Panc1 (cell line): ENCODE measurements around the gene PCNX2.

Experiments used
- CTCF ChIP-seq: fragments of 450-650 bp; IDR thresholded peaks from 2 replicates; pipeline ENCODE4 v1.5.1; 2017; ENCODE audit warnings: mild to moderate bottlenecking
- POLR2AphosphoS5 ChIP-seq: IDR thresholded peaks from 2 replicates; pipeline ENCODE4 v1.6.1; 2012; ENCODE audit warnings: mild to moderate bottlenecking, low read depth, low read length, moderate library complexity
- REST ChIP-seq, 2 experiments: IDR thresholded peaks; 2 replicates each; pipeline ENCODE4 v1.6.1; 2011 to 2012; ENCODE audit warnings: low read depth in 2 of 2, control low read depth in 1 of 2, low read length in 1 of 2, mild to moderate bottlenecking in 1 of 2, moderate library complexity in 1 of 2; ENCODE audit not compliant: insufficient read depth in 1 of 2
- SIN3A ChIP-seq: IDR thresholded peaks from 2 replicates; pipeline ENCODE4 v1.6.1; 2012; ENCODE audit warnings: low read depth, mild to moderate bottlenecking, low read length, moderate library complexity, borderline replicate concordance; ENCODE audit not compliant: insufficient read depth
- TCF7L2 ChIP-seq: IDR thresholded peaks from 2 replicates; pipeline ENCODE4 v1.6.1; 2011; ENCODE audit warnings: mild to moderate bottlenecking, low read depth, low read length, inconsistent platforms

- no peak for TF ChIP-seq CTCF
- no peak for TF ChIP-seq REST (IDR thresholded peaks at IDR 0.05; ENCODE audit: insufficient read depth in 1 of 2, low read depth in 2 of 2, low read length in 1 of 2)
- no peak for TF ChIP-seq POLR2AphosphoS5
- no peak for TF ChIP-seq SIN3A
- TF ChIP-seq TCF7L2, result no peak
These were observed 31.5 kb upstream of the PCNX2 start for GRCh38 chr1:233326811-233327650.
